ENCODE results near the gene UBAC2.

Gene UBAC2

DNA sequence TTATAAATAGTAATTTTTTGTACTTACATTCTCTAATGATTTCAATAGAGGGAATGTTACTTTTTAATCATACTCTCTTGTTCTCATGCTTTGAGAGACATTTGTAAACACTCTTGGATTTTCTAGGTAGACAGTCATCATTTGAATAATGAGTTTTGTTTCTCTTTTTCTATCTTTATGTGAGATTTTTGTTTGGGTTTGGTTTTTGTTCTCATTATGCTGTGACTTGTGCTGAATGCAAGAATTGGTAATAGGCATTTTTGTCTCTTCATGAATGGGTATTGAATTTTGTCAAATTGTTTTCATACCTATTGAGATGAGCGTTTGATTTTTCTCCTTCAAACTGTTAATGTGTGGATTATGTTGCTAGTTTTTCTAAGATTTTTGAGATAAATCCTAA, 163.3 kb downstream of the UBAC2 start:
- DNase-seq = no peak

DNA sequence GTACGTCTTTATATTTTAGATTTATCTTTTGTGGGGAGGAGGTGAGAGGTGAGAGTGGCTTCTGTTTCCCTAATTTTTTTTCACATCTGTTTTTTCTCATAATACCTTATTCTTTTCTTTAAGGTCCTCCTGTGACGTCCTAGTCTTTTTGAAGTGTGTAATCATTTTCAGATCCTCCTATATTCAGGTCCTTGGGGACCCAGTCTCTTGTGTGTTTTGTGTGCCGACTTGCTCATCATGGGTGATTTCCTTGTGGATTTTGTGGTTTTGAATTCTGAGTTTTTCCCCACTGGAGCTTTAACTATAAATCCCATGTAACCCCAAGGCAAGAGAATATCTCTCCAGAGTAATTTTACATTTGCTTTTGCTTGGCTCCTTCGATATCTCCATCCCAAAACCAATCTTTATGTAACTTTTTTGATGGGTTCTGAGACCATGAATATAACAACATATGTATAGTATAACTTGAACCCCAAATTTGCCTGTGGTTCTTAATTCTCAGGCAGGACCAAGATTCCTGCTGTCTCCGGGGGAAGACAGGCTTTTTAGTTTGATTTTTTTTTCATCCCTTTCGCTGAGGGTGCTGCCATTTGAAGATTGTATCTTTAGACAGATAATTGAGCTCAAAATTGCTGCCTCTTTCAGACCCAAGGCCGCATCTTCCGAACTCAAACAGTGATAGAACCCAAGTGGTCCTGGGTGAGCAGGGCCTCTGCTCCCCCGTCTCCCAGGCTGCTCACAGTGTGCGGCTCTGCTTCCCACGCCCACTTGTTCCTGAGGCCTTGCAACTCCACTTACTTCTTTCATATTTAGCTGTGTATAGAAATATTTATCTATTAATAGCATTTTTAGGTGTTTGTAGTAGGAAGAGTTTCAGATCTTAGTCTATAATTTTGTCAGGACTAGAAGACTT, 165.7 kb downstream of the UBAC2 start:
- DNase-seq = no peak

DNA sequence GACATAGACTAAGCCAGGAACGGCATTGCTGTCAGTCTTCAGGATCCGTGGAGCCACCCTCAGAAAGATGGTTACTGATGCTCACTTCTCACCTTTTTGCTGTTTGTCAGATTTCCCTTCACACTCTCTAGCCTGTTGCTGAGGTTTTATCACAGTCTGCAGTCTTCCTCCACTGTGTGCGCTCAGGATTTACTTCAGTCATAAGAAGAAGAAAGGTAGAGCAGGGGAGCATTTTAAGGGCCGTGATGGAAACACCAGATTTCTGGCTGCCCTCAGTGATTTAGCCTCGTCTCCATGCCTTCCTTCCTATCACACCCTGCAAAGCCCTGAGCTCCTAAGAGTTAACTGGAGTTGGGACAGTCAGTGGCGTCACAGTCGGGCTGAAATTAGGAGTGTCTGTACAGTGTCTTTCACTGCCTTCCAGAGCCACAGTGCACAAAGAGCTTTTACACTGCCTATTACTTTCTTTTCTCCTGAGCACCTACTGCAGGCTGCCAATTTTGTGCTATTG, 166.5 kb downstream of the UBAC2 start:
- no peak for DNase-seq

DNA sequence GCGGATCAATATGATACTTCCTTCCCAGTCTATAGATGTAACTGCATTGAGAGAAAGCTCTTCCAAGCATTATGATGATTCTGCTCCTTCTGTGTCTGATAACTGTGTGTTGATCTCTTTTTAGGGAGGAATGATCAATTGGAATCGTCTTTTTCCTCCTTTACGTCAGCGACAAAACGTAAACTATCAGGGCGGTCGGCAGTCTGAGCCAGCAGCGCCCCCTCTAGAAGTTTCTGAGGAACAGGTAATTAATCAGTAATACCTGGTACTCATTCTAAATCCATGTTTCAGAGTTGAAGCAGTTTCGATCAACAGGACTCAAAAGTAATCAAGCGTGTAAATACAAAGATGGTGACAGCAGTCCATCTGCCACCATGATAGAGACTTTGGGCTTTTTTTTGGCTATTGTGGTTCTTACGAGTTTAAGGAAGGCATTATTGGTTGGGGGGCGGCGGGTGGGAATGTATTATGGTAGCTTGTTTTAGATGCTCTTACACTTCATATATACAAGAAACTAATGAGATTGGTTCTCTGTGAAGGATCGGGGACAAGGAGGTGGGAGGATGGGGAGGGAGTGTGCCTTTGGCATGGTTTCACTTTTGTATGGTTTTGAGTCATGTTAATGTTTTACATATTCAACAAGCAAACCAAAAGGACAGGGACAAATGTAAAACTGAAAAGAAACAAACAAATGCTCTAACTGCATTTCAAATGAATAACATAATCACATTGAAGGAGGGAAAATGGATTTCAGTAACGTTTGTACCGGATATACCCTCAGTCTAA, 167.2 kb downstream of the UBAC2 start:
- DNase-seq = no peak

DNA sequence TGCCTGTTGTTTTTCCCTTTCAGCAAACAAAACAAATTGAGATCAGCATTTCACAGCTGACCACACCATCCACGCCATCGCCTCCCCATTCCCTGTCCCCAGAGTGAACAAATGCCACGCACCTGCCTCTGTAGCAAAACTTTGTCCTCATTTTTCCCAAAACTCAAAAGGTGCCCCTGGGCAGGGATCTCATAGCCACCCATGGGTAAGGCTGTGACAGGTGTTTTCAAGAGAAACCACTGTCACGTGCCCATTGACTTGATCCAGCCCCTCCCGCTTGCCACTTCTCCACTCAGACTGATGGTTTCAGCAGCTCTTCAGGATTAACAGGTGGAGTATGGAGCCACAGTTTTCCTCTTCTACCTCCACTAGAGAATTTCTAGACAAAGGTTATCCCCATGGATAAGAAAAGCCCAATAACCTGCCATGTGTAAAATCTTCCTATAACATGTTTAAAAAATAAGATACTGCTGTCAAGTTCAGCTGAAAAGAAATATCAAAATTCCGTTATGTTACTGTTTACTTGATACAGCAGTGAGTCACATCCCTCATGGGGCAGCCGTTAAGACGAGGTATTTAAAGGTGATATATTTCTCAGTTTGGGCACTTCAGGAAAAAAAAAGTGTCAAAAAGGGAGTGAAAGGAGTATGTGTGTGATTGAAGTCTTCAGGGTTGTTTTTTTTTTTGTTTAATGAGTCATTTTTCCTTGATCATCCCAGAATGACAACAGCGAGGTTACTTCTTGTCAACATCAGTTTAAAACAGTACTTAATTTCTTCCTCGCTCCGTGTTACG, 170.0 kb downstream of the UBAC2 start:
- no peak for DNase-seq

DNA sequence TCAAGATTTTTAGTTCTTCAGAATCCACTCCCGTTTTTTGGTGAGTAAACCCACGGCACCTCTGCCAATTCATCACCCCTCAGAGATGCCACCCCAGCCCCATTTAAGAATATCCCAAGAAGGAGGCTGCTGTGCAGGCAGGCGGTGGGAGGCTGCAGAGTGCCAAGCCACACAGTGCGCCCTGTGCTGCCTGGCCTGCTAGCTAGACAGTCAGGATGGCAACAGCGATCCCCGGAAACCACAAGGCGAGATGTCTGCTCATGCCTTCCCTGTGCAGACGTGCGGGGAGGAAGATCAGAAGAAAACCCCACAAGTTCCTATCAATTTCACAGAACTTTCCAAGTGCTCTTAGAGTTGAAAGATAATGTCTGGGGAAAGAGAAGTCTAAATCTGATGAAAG, 171.3 kb downstream of the UBAC2 start:
- DNase-seq = no peak

DNA sequence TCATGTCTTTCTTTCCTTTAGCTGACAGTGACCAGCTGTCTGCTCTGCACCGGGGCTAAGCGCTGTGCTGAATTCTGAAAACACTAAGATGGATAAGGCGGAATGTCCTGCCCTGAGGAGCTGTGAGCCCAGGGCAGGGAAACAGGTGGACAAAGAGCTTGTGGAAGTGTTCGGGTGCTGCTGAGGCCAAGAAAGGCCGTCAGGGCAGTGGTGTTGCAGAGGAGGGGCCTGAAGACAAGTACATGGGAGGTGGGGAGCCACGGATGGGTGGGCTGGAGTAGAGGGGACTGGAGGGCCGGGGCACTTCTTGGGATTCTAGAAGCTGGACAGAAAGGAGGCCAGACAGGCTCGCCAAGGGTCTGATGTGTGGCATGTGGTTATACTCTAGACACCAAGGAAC, 172.8 kb downstream of the UBAC2 start:
- DNase-seq = no peak

DNA sequence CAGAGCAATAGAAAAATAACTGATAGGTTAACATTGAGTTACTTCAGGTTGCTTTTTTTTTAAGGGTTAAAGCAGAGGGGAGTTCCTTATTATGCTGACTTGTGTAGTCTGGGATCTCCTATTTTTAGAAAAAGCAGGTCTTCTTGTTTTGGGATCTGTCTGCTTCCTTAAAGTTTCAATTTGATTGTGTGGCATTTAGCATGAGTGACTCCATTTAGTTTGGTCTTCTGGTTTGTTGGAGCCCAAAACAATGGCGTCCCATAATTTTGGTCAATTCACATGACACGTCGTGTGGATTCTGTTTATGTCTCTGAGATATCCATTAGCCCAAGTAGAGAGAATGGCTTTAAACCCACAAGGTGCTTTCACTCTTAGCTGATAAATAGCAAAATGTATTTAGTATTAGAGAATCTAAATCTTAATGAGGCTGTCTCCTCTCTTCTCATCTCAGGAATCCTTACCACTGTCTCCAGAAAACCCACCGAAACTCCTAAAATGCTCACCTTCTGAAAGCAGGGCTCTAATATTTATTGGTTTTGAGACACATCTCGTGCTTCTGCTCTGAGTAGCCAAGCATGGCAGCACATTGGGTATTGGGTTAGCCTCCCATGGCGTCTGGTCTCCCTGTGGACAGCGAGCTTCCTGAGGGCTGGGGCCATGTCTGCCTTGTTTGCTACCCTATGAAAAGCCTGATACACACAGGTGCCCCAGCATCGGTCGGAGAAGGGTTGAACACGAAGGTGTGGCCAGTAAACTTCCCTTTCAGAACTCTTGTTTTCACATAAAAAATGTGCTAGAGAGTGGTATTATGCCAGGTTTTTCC, 173.7 kb downstream of the UBAC2 start:
- no peak for DNase-seq

DNA sequence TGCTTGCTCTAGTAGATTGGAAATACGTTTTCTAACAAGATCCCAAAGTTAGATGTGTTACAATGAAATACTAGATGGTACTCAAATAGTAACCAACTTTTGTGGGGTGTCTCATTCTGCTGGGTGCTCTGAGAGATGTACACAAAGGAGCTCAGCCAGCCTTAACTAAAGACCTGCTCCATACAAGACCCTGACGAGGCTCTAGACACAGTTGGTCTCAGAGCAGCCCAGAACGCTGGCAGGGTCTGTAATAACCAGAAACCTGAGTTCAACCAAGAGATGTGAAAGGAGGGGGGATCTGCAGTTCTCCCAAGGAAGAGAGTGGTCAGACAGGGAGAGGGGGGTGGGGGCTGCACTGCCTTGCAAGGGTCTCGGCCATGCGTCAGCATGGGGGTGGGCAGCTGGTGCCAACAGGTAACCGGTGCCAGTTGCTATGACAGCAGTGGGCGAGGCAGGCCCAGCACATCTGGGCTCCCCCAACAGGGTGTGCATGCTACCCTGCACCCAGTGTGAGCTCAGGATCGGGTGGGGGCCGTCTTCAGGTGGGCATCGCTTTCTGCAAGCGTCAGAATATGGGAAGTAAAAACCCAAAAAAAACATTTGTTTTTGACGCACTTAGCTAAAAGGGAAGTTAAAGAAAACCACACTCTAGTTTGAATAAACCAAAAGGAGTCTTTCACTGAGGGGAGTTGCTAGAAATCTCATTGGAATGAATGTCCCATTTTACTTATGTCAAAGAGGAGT, 174.5 kb downstream of the UBAC2 start:
- DNase-seq = no peak

DNA sequence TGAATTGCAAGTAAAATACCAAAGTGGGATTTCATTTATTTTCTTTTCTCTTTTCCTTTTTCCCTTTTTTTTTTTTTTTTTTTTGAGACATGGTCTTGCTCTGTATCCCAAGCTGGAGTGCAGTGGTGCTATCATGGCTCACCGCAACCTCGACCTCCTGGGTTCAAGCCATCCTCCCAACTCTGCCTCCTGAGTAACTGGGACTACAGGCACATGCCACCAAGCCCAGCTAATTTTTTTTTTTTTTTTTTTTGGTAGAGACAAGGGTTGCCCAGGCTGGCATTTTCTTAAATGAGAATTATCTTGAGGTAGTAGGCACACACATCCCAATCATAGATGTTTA, 175.1 kb downstream of the UBAC2 start:
- DNase-seq = no peak

DNA sequence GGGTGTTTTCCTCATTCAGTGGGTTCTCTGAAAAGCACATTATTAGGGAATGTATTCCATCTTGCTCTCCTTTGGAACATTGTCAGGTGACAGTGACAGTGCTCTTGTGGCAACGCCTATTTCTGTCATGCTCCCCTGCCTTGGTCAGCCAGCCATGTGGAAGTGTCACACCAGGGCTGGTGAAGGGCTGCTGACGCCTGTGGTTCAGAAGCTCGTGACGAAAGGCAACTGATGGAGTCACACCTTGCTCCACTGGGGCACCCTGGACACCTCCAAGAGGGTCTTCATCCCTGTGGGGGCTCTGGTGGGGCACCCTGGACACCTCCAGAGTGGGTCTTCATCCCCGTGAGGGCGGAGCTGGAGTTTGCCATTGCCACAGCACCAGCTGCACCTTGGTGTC, 175.5 kb downstream of the UBAC2 start:
- DNase-seq = no peak

DNA sequence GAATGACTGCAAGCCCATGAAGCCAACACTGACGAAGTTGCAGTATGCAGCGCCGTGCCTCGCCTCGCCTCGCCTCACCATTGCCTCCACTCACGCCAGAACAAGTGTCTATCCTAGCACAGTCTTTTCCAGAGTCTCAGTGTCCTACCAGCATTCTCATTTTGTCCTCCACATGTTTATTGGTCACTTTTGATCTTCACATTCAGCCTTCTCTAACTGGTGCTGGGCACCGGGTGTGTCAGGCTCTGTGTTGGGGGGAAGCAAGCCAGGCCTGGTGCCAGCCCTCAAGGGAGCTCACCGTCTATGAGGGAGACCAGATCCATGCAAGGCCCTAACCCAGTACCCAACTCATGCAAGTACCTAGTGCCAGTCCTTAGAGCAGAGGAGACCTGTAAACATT, 176.3 kb downstream of the UBAC2 start:
- DNase-seq = no peak

DNA sequence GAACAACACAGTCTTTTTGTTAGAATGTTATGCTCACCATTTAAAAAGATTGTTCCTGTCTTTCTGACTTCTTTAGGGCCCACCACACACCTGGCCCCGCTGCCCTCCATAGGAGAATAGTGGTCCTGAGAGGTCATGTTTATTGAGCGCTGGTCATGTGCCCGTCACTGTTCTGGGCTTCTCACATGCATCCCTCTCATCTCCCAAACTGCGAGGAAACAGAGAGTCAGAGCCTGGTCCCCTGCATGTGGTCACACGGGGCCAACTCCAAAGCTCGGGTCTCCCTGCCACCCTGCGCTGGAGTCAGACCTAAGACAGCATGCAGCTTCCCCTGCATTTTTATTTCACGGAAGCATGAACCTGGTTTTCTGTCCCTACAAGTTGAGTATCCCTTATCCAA, 177.0 kb downstream of the UBAC2 start:
- no peak for DNase-seq

DNA sequence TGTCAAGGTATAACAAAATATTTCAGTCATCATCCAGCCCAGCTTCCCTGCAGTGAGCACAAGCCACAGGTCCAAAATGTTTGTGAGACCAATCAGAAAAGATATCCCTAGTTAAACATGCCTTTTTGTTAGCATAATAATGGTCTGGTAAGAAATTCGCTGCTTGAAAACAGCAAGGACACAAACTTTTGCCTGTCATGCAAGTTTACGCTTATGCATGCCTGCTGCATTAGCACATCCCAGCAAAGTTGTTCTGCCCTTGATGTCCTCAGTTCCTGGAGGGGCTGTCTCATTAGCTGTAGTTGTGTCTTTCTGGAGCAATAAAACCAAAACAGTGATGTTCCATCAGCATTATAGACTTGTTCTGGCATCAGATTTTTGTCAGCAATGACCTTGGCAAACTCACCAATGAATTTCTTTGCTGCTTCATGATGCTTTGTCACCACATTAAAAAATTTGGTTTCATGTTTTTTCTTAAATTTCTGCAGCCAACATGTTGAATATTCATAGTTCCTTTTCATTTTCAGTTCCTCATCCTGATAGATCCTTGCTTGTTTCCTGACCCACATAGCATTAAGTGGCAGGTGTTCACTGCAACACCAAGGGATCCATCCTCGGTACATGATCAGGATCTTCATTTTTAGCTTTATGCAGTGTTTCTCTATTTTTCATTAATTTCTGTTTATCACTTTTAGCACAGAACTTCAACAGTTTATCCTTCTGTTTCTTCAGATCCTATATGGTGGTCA, 178.5 kb downstream of the UBAC2 start:
- no peak for DNase-seq

DNA sequence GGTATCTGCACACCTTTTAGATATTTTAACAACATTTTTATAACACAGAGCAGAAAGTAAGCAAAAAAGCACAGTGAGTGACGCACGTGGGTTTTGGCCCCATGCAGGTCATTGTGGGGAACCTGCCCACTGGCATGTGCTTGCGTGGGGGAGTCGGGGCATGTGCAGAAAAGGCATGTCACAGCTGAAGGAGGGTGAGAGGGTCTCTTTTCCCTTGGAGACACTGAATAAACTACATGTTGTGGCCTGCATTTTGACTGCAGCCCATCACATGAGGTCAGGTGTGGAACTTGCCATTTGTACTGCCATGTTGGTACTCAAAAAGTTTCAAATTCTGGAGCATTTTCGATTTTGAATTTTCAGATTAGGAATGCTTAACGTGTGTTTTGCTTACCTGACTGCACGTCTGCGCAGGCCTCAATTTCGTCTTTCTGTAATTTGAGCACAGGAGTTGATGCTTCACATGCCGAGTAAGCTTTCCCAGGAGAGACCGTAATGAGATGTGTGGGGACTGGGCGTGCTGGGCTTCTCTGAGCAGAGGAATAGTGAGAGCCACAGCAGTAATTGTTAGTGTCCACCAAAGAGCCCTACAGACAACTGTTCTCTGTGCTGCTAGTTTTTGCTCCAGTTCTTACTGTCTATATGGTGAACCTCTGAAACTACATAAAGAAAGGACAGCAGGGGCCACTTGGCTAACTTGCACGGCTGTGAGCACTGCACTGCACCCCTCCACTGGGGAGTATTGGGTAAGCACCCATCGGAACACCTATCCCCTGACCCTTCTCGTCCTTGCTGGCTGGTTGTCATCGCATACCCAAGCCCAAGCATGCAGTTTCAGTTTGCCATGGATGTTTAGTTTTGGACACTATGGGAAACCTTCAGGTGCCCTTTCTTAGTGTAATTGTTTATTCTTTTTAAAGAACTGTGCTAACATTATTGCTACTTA, 179.5 kb downstream of the UBAC2 start:
- DNase-seq = no peak

DNA sequence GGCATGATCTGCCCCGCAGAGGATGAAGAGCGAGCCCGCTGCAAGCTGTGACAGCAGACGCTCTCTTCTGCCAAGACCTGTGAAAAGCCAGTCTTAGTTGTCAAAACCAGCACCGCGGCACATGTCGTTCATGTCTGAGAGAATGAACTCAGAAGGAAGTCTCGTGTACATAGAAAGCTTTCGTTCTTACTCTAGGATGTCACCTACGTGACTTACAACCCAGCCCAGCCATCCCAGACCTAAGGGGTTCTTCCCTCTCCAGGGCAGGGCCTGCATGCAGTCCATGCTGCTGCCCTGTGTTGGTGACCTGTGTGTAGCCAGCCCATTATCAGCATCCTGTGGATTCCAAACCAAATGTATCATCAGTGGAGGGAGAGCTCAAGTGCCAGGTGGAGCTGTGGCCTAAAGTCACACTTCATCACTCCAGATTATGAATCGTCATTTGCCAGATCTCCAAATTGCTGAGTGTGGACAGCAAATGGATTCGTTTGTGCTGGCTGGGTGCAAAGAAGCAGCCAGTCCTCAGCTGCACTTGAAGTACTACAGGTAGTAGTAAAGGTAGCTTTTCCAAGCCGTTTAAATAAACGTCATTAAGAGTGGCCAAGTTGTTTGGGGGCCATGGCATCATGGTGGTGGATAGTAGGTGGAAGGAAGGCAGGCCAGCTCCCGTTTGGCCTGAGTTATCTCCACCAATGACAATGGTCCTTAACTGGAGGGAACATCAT, 180.4 kb downstream of the UBAC2 start:
- no peak for DNase-seq

DNA sequence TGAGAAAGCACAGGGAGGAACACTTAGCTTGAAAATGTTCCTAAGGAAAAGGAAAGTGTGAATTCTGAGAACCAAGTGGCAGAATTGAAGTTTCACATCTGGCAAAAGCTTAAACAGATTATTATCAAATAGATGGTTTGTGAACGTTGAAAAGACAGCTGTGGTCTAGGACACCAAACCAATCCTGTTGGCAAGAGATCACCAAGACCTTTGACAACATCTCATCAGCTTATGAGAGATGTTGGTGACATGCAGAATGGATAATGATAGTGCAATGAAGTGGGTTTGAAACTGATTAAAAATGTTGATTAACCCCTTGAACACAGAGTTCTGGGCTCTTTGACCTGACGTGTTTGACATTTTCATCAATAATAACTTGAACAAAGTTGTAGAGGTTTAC, 181.1 kb downstream of the UBAC2 start:
- no peak for DNase-seq

DNA sequence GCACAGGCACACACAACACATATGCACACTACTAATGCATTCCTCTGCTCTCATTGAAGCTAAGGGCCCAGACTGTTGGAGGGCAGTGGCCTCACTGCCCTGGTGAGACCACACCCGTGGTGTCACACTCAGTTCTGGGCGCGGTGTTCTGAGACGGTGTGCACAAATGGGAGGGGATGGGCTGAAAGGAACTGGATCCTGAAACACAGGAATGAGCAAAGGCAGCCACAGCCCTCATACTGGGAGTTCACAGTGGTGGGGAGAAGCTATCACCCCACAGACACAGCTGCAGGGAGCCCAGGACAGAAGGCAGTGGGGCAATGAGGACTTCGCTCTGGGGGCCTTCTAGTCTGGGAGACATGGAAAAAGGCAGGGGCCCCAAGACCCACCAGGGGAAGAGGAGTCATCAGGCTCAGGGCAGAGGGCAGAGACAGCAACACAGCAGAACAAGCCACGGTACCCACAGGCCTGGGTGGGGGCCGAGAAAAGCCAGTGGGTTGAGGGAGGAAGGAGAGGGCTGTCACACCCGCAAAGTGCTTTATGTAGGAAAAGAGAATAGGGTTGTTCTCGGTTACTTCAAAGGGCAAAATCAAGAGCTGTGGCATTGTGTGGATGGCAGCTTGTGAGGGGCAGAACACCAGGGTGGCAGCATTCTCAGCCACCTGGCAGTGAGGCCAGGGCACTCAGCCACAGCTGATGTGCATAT, 181.9 kb downstream of the UBAC2 start:
- no peak for DNase-seq
